ENCODE results near the gene PPP1R1C. TPM values are rescaled to one million over a fixed set of nuclear protein-coding genes. Genes with fewer than 3 reads are reported as not detected.

PPP1R1C gene
- polyA plus RNA-seq, 1 donor from 2014 or later: not detected

DNA sequence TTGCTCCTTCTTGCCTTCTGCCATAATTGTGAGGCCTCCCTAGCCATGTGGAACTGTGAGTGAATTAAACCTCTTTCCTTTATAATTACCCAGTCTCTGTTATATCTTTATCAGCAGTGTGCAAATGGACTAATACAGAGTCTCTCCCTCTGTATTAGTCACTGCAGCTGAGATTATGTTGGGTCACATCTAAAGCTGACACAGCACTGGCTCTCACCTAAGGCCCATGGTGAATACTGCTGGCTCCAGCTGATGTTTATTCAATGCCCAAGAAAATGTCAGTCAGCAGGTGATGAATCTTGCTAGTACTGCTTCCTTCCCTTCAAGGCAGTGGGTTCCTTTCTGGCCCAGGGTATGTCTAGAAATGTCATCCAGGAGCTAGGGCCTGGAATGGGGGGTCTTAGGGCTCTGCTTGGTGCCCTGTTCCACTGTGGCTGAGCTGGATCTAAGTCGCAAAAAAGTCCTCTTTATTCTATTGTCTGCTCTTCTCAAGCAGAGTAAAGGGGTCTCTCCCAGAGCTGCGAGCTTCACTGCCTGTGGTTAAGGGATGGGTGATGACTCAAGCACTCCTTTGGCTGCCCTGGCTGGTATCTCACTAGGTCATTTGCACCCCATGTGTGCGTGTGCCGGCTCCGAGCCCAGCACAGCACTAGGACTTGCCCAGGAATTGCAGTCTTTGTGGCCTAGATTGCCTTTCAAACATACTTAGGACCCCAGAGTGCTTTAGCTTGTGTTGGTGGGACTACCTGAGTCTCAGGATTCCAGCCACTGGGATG, 29.9 kb downstream of the PPP1R1C start:
- no peaks in the 10 kb centered on the region for H3K9me3 ChIP-seq (ENCODE audit: low read length)
- TF ChIP-seq, protein P1, sequence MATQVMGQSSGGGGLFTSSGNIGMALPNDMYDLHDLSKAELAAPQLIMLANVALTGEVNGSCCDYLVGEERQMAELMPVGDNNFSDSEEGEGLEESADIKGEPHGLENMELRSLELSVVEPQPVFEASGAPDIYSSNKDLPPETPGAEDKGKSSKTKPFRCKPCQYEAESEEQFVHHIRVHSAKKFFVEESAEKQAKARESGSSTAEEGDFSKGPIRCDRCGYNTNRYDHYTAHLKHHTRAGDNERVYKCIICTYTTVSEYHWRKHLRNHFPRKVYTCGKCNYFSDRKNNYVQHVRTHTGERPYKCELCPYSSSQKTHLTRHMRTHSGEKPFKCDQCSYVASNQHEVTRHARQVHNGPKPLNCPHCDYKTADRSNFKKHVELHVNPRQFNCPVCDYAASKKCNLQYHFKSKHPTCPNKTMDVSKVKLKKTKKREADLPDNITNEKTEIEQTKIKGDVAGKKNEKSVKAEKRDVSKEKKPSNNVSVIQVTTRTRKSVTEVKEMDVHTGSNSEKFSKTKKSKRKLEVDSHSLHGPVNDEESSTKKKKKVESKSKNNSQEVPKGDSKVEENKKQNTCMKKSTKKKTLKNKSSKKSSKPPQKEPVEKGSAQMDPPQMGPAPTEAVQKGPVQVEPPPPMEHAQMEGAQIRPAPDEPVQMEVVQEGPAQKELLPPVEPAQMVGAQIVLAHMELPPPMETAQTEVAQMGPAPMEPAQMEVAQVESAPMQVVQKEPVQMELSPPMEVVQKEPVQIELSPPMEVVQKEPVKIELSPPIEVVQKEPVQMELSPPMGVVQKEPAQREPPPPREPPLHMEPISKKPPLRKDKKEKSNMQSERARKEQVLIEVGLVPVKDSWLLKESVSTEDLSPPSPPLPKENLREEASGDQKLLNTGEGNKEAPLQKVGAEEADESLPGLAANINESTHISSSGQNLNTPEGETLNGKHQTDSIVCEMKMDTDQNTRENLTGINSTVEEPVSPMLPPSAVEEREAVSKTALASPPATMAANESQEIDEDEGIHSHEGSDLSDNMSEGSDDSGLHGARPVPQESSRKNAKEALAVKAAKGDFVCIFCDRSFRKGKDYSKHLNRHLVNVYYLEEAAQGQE (IDR thresholded peaks at IDR 0.05; ENCODE audit: borderline replicate concordance): no peak
- TF ChIP-seq, protein P2, sequence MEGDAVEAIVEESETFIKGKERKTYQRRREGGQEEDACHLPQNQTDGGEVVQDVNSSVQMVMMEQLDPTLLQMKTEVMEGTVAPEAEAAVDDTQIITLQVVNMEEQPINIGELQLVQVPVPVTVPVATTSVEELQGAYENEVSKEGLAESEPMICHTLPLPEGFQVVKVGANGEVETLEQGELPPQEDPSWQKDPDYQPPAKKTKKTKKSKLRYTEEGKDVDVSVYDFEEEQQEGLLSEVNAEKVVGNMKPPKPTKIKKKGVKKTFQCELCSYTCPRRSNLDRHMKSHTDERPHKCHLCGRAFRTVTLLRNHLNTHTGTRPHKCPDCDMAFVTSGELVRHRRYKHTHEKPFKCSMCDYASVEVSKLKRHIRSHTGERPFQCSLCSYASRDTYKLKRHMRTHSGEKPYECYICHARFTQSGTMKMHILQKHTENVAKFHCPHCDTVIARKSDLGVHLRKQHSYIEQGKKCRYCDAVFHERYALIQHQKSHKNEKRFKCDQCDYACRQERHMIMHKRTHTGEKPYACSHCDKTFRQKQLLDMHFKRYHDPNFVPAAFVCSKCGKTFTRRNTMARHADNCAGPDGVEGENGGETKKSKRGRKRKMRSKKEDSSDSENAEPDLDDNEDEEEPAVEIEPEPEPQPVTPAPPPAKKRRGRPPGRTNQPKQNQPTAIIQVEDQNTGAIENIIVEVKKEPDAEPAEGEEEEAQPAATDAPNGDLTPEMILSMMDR (IDR thresholded peaks at IDR 0.05; ENCODE audit: poor library complexity, severe bottlenecking): no peak
- no peak for TF ChIP-seq EP300 (conservative IDR thresholded peaks at IDR 0.05; ENCODE audit: poor library complexity, severe bottlenecking)
- no peak for TF ChIP-seq RAD21 (conservative IDR thresholded peaks at IDR 0.05)
- TF ChIP-seq EZH2 (IDR thresholded peaks at IDR 0.05; ENCODE audit: borderline replicate concordance, insufficient read depth, low read length, poor library complexity, severe bottlenecking): no peak
- TF ChIP-seq POLR2AphosphoS5 (IDR thresholded peaks at IDR 0.05): no peak
- no peak for TF ChIP-seq MXI1 (conservative IDR thresholded peaks at IDR 0.05; ENCODE audit: poor library complexity, severe bottlenecking)
- TF ChIP-seq SMC3 (conservative IDR thresholded peaks at IDR 0.05; ENCODE audit: poor library complexity): no peak
- TF ChIP-seq TAF1 (IDR thresholded peaks at IDR 0.05; ENCODE audit: low read depth): no peak
- no peaks in the 10 kb centered on the region for H3K79me2 ChIP-seq (replicated peaks; ENCODE audit: insufficient read depth, low read length)
- no peaks in the 10 kb centered on the region for H3K36me3 ChIP-seq (ENCODE audit: insufficient read depth, low read length)
- no peaks in the 10 kb centered on the region for H3K9me2 ChIP-seq (ENCODE audit: insufficient read depth, low read length)
- no peak overlapping the region for H3K27ac ChIP-seq (ENCODE audit: low read length)
- H4K20me1 ChIP-seq (ENCODE audit: insufficient read depth): no peaks in the 10 kb centered on the region
- H3K4me2 ChIP-seq (ENCODE audit: low read length): no peak overlapping the region
- no peaks in the 10 kb centered on the region for H3F3A ChIP-seq (ENCODE audit: insufficient read depth, low read length, poor library complexity, severe bottlenecking)
- no peak overlapping the region for H3K9ac ChIP-seq (ENCODE audit: low read length)
- H2AFZ ChIP-seq (ENCODE audit: low read depth, low read length): no peak overlapping the region
- no peak overlapping the region for H3K4me3 ChIP-seq (ENCODE audit: low read length)
- H3K27me3 ChIP-seq (ENCODE audit: insufficient read depth, low read depth, low read length): no peaks in the 10 kb centered on the region

DNA sequence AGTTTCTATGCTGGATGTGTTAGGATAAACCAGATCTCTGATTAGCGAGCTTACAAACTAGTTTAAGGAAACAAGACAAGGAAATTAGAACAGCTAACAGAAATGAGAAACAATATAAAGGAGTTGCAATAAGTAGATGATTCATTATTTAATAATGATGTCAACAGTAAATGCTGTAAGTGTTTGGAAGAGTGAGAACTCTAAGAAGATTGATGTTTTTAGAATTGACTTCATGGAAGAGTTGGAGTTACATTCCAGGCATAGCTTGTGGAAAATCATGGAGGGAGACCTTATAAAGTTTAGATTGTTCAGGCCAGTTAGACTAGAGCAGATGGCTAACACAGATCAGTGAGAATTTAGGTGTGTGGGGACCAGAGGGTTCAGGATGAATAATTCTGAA, 32.6 kb downstream of the PPP1R1C start:
- no peak for TF ChIP-seq EZH2 (IDR thresholded peaks at IDR 0.05; ENCODE audit: borderline replicate concordance, insufficient read depth, low read length, poor library complexity, severe bottlenecking)
- no peak for TF ChIP-seq RAD21 (conservative IDR thresholded peaks at IDR 0.05)
- TF ChIP-seq SMC3 (conservative IDR thresholded peaks at IDR 0.05; ENCODE audit: poor library complexity): no peak
- Histone ChIP-seq H4K20me1 (ENCODE audit: insufficient read depth) (no peaks in the 10 kb centered on the region), H3K4me3 (ENCODE audit: low read length) (no peak overlapping the region), H3F3A (ENCODE audit: insufficient read depth, low read length, poor library complexity, severe bottlenecking) (no peaks in the 10 kb centered on the region), H3K9me2 (ENCODE audit: insufficient read depth, low read length) (no peaks in the 10 kb centered on the region), H3K4me2 (ENCODE audit: low read length) (no peak overlapping the region), H2AFZ (ENCODE audit: low read depth, low read length) (no peak overlapping the region), H3K27ac (ENCODE audit: low read length) (no peak overlapping the region), H3K9me3 (ENCODE audit: low read length) (no peaks in the 10 kb centered on the region), H3K9ac (ENCODE audit: low read length) (no peak overlapping the region), H3K79me2 (replicated peaks; ENCODE audit: insufficient read depth, low read length) (no peaks in the 10 kb centered on the region), H3K36me3 (ENCODE audit: insufficient read depth, low read length) (no peaks in the 10 kb centered on the region), H3K27me3 (ENCODE audit: insufficient read depth, low read depth, low read length) (no peaks in the 10 kb centered on the region)

Measured in neural cell (in vitro differentiated cells).